H1 (cell line): ENCODE measurements around the gene MYADM. TPM values are rescaled to one million over a fixed set of nuclear protein-coding genes. Genes with fewer than 3 reads are reported as not detected.
"Not testable (repeated sequence)": the region's sequence is repeated elsewhere in the genome, so short reads cannot be mapped to it uniquely, and the experiment has no call there.

Experiments
- CTCF ChIA-PET: fragments of 300-600 bp; sonication (Branson Sonifier 250); formaldehyde crosslinking; loops from one replicate; lab custom pipeline; 2021; ENCODE audit not compliant: partially characterized antibody; lab: Charles Lee
- POLR2A ChIA-PET: fragments of 300-600 bp; sonication (Branson Sonifier 250); formaldehyde crosslinking; loops from one replicate; lab custom pipeline; 2021; ENCODE audit warnings: inconsistent platforms; ENCODE audit not compliant: partially characterized antibody; lab: Charles Lee
- DNase-seq, 2 experiments: peaks; one replicate each; pipeline versions ENCODE4 v3.0.0 to v3.0.0-alpha.2; 2010 to 2022; ENCODE audit warnings: low spot score in 2 of 2, low read depth in 1 of 2, mixed read lengths in 1 of 2
- FAIRE-seq: peaks from 2 replicates; lab custom pipeline; 2011; peaks lifted over from hg19 to GRCh38; lab: Jason Lieb, UNC
- H2AFZ ChIP-seq: 2 replicates; pipeline ENCODE4 v1.8.1; 2012; ENCODE audit warnings: low read length, inconsistent platforms
- H2AK5ac ChIP-seq: 2 replicates; pipeline ENCODE4 v1.6.1; 2013; ENCODE audit warnings: low read depth, low read length
- H2BK120ac ChIP-seq: replicated peaks from 2 replicates; pipeline ENCODE3; 2013; ENCODE audit warnings: low read depth, low read length, inconsistent platforms
- H2BK12ac ChIP-seq: 2 replicates; pipeline ENCODE4 v1.6.1; 2013; ENCODE audit warnings: low read depth, low read length
- H2BK15ac ChIP-seq: 2 replicates; pipeline ENCODE4 v1.6.1; 2013; ENCODE audit warnings: low read length
- H2BK20ac ChIP-seq: 2 replicates; pipeline ENCODE4 v1.6.1; 2013; ENCODE audit warnings: low read length
- H2BK5ac ChIP-seq: 2 replicates; pipeline ENCODE4 v1.6.1; 2013; ENCODE audit warnings: low read depth, low read length
- H3K14ac ChIP-seq: 2 replicates; pipeline ENCODE4 v1.6.1; 2013; ENCODE audit warnings: inconsistent platforms; ENCODE audit not compliant: insufficient read length
- H3K18ac ChIP-seq: 2 replicates; pipeline ENCODE4 v1.6.1; 2013; ENCODE audit warnings: low read length; ENCODE audit errors: extremely low read depth
- H3K23ac ChIP-seq: 2 replicates; pipeline ENCODE4 v1.6.1; 2013; ENCODE audit warnings: inconsistent platforms; ENCODE audit not compliant: insufficient read length
- H3K23me2 ChIP-seq: 2 replicates; pipeline ENCODE4 v1.6.1; 2013; ENCODE audit warnings: low read depth, low read length
- H3K27ac ChIP-seq: 2 replicates; pipeline ENCODE4 v1.6.1; 2011; ENCODE audit warnings: low read depth, low read length, inconsistent platforms
- H3K27me3 ChIP-seq, 4 experiments: replicated peaks in 1 of 4; 1 replicate in 1 of 4; 2 replicates in 3 of 4; pipeline versions ENCODE4 v1.6.1 to v1.8.1; 2011 to 2013; ENCODE audit warnings: low read length in 3 of 4, mild to moderate bottlenecking in 3 of 4, inconsistent platforms in 2 of 4, mixed read lengths in 2 of 4, moderate library complexity in 1 of 4; ENCODE audit not compliant: control insufficient read depth in 3 of 4, insufficient read depth in 3 of 4; ENCODE audit errors: extremely low read depth in 1 of 4
- H3K36me3 ChIP-seq, 4 experiments: 2 replicates each; pipeline versions ENCODE4 v1.6.1 to v1.8.1; 2011 to 2013; ENCODE audit warnings: mild to moderate bottlenecking in 4 of 4, low read length in 3 of 4, moderate library complexity in 2 of 4, control low read depth in 1 of 4, inconsistent platforms in 1 of 4; ENCODE audit not compliant: insufficient read depth in 4 of 4, control insufficient read depth in 2 of 4
- H3K4ac ChIP-seq: replicated peaks from 2 replicates; pipeline ENCODE3; 2013; ENCODE audit warnings: low read length, low read depth, mixed read lengths, inconsistent platforms; ENCODE audit not compliant: insufficient read length
- H3K4me1 ChIP-seq, 4 experiments: replicated peaks in 1 of 4; 1 replicate in 1 of 4; 2 replicates in 3 of 4; pipeline versions ENCODE4 v1.6.1 to v1.8.1; 2011 to 2013; ENCODE audit warnings: low read length in 3 of 4, inconsistent platforms in 2 of 4, mixed read lengths in 1 of 4; ENCODE audit not compliant: insufficient read depth in 4 of 4, control insufficient read depth in 3 of 4
- H3K4me2 ChIP-seq, 2 experiments: 2 replicates each; pipeline versions ENCODE4 v1.6.1 to v1.8.1; 2011 to 2013; ENCODE audit warnings: low read depth in 2 of 2, low read length in 2 of 2, control low read depth in 1 of 2, inconsistent platforms in 1 of 2, mild to moderate bottlenecking in 1 of 2; ENCODE audit not compliant: insufficient read depth in 1 of 2
- H3K4me3 ChIP-seq, 4 experiments: fragments of 200-600, 300-600 bp in 1 of 4; sonication (generic), shearing (Covaris generic), sonication (Bioruptor Twin) in 1 of 4; 2 replicates each; pipeline versions ENCODE4 v1.5.1 to v1.8.1; 2011 to 2016; ENCODE audit warnings: low read length in 4 of 4, low read depth in 3 of 4, control low read depth in 2 of 4, inconsistent platforms in 2 of 4, mild to moderate bottlenecking in 2 of 4, mixed read lengths in 1 of 4, moderate library complexity in 1 of 4; ENCODE audit not compliant: insufficient read depth in 2 of 4; ENCODE audit errors: extremely low read depth in 1 of 4
- H3K56ac ChIP-seq: replicated peaks from 2 replicates; pipeline ENCODE3; 2013; ENCODE audit warnings: low read depth, mild to moderate bottlenecking, mixed read lengths, low read length, inconsistent platforms; ENCODE audit not compliant: insufficient read length
- H3K79me1 ChIP-seq: 2 replicates; pipeline ENCODE4 v1.6.1; 2013; ENCODE audit warnings: low read depth, low read length, control low read depth
- H3K79me2 ChIP-seq, 2 experiments: 2 replicates each; pipeline versions ENCODE4 v1.6.1 to v1.8.1; 2012 to 2013; ENCODE audit warnings: low read length in 2 of 2, mild to moderate bottlenecking in 2 of 2, inconsistent platforms in 1 of 2; ENCODE audit not compliant: insufficient read depth in 2 of 2, control insufficient read depth in 1 of 2
- H3K9ac ChIP-seq, 4 experiments: replicated peaks in 1 of 4; 1 replicate in 1 of 4; 2 replicates in 3 of 4; pipeline versions ENCODE4 v1.6.1 to v1.8.1; 2011 to 2013; ENCODE audit warnings: low read depth in 3 of 4, low read length in 3 of 4, control low read depth in 2 of 4, mild to moderate bottlenecking in 2 of 4, moderate library complexity in 2 of 4, inconsistent platforms in 1 of 4; ENCODE audit errors: extremely low read depth in 1 of 4
- H3K9me3 ChIP-seq, 2 experiments: 2 replicates each; pipeline versions ENCODE4 v1.6.1 to v1.8.1; 2012 to 2013; ENCODE audit warnings: mild to moderate bottlenecking in 2 of 2, moderate library complexity in 2 of 2, control low read depth in 1 of 2, inconsistent platforms in 1 of 2, low read depth in 1 of 2, low read length in 1 of 2, mixed read lengths in 1 of 2; ENCODE audit not compliant: insufficient read depth in 2 of 2
- H4K20me1 ChIP-seq, 2 experiments: replicated peaks in 1 of 2; 2 replicates each; pipeline versions ENCODE3 to v1.8.1; 2011 to 2013; ENCODE audit warnings: inconsistent platforms in 2 of 2, low read length in 2 of 2, mild to moderate bottlenecking in 1 of 2; ENCODE audit not compliant: insufficient read depth in 2 of 2, control insufficient read depth in 1 of 2
- H4K5ac ChIP-seq: 2 replicates; pipeline ENCODE4 v1.6.1; 2013; ENCODE audit warnings: low read length, low read depth, mixed read lengths, inconsistent platforms; ENCODE audit not compliant: insufficient read length
- H4K8ac ChIP-seq: 2 replicates; pipeline ENCODE4 v1.8.0; 2013; ENCODE audit warnings: mild to moderate bottlenecking, moderate library complexity, low read length, inconsistent platforms; ENCODE audit not compliant: insufficient read depth; ENCODE audit errors: extremely low read depth
- H4K91ac ChIP-seq: replicated peaks from 2 replicates; pipeline ENCODE3; 2013; ENCODE audit warnings: low read length, mixed read lengths, inconsistent platforms; ENCODE audit not compliant: insufficient read length
- WGBS, 2 experiments: shearing (Covaris generic) in 1 of 2; methylation state at CpG; one replicate each; pipeline versions ENCODE4 v1.1.6 to v1.1.7; 2013 to 2015; ENCODE audit warnings: low lambda C conversion rate in 2 of 2, mixed read lengths in 2 of 2, inconsistent platforms in 1 of 2, low coverage in 1 of 2, missing lambda C conversion rate in 1 of 2; ENCODE audit not compliant: insufficient replicate concordance in 2 of 2, insufficient coverage in 1 of 2, insufficient read length in 1 of 2; ENCODE audit errors: extremely low coverage in 1 of 2, missing lambda C conversion rate in 1 of 2; 5-methylcytosine and 5-hydroxymethylcytosine counted together
- polyA plus RNA-seq, 7 experiments: library from polyadenylated mRNA; depleted of rRNA in 3 of 7; stranded (reverse) in 5 of 7; unstranded in 2 of 7; fragments of >200 nt in 5 of 7; fragments of 200-250 nt in 2 of 7; gene quantifications; 1 replicate in 5 of 7; 2 replicates in 1 of 7; 4 replicates in 1 of 7; pipeline versions ENCODE4 v1.2.1 to v1.2.3, GENCODE V29; 2011 to 2013; ENCODE audit warnings: missing spikeins in 2 of 7, mixed read lengths in 2 of 7
- total RNA-seq: library from RNA; stranded (reverse); fragmentation: NEBNext Ultra II Directional; extraction: Animal tissue kit (Norgen Biotek cat#: 25700); gene quantifications from 2 replicates; pipeline ENCODE4 v1.2.1, GENCODE V29; 2021

Gene MYADM
- total and polyA plus RNA-seq, 2 of the 8 experiments (the other 6 are each of a cell fraction or from before 2014, with no cell fraction given) = 70.1 to 74.2 TPM

DNA sequence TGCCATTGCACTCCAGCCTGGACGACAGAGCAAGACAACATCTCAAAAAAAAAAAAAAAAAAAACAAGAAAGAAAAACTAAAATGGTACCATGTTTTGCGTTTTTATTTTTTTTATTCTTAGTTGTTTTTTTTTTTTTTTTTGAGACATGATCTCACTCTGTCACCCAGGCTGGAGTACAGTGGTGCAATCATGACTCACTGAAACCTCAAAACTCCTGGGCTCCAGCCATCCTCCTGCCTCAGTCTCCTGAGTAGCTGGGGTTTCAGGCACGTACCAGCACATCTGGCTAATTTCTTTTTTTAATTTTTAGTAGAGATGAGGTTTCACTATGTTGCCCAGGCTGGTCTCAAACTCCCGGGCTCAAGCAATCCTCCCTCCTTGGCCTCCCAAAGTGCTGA lies 26.8 kb upstream of the MYADM start:
- H4K20me1 ChIP-seq, DNase-seq, H2AK5ac ChIP-seq, H2BK120ac ChIP-seq, H3K14ac ChIP-seq, H3K4me1 ChIP-seq, H4K91ac ChIP-seq, H4K8ac ChIP-seq, H4K5ac ChIP-seq, H2BK20ac ChIP-seq, H3K4me2 ChIP-seq, H3K27ac ChIP-seq, H3K18ac ChIP-seq, FAIRE-seq, H3K9ac ChIP-seq, H3K23ac ChIP-seq, H2BK15ac ChIP-seq, H3K36me3 ChIP-seq, H3K23me2 ChIP-seq, H3K56ac ChIP-seq, H3K4me3 ChIP-seq, H2AFZ ChIP-seq, H3K79me1 ChIP-seq, H3K27me3 ChIP-seq, H2BK5ac ChIP-seq, H3K79me2 ChIP-seq, H3K9me3 ChIP-seq, H3K4ac ChIP-seq: not testable (repeated sequence)
- POLR2A ChIA-PET = interaction anchor here (0.7 to 1.7 kb wide), 4 partner anchors 28 to 1637 kb away, joined by 3 to 6 read pairs (median 4); no protein-coding TSS in a partner anchor
- CTCF ChIA-PET = interaction anchor here (0.6 to 2.2 kb wide), 20 partner anchors 11 to 190 kb away, joined by 3 to 13 read pairs (median 4); partner anchors contain the start of gene MYADM
- H2BK12ac ChIP-seq = peak overlapping the region; percentile 39; the same call in 1 of the 2 replicates
- 87% methylated on average over 2 of the region's 4 CpGs; no CpG with 5 or more reads in 1 of the 2 experiments for WGBS, 2 experiments
